Measurements from ENCODE around the gene LTO1. TPM values are rescaled to one million over a fixed set of nuclear protein-coding genes. Genes with fewer than 3 reads are reported as not detected.

Gene LTO1
- polyA plus RNA-seq, 1 donor (not counting 4 experiments of a cell fraction or from before 2014, with no cell fraction given), result 24.3 TPM

DNA sequence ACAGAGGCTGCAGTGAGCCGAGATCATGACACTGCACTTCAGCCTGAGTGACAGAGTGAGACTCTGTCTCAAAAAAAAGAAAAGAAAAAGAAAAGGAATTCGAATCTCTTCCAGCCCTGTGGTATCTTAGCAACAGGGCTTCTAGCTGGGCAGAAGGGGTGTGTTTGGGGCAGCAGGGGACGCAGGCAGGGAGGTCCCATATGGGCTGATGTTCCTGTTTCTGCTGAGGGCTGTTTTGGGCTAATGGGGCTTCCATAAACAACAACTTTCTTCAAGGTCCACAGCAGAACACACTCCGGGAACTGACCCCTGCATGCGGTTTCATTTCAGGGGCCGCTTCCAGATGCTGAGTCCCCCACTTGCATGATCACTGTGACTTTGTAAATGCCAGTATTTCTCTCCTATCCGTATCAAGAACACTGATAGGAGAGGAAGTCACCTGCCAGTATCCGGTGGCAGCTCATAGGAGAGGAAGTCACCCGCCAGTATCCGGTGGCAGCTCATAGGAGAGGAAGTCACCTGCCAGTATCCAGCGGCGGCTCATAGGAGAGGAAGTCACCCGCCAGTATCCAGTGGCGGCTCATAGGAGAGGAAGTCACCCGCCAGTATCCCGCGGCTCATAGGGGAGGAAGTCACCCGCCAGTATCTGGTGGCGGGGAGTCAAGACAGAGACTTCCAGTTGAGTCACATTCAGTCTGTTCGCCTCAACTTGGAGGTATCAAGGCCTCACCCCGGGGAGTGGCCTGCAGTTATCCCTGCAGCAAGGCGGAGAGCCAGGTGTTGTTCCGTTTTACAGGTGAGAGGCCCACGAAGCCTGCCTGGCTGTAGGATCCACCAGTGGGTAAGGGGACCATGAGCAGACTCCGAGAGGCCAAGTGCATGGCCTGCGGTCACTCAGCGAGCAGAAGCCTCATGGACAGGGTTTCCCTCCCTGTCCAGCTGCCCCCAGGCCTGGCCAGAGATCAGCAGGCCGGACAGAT is 37.0 kb upstream of the LTO1 start:
- Histone ChIP-seq H3K4me1 (ENCODE audit: control insufficient read depth, extremely low read depth, insufficient read depth, low read length) (peaks cover 7% of the 10 kb centered on the region), H3K36me3 (ENCODE audit: control insufficient read depth in 2 of 2, extremely low read depth in 1 of 2, insufficient read depth in 2 of 2, low read length in 2 of 2) (no peaks in the 10 kb centered on the region), H2AFZ (ENCODE audit: control insufficient read depth, low read length) (no peak overlapping the region), H3K4me2 (ENCODE audit: control insufficient read depth, extremely low read depth, insufficient read depth, low read depth, low read length) (no peak overlapping the region), H4K20me1 (ENCODE audit: control insufficient read depth, extremely low read depth, insufficient read depth, low read length) (no peaks in the 10 kb centered on the region), H3K27ac (ENCODE audit: control insufficient read depth, insufficient read depth, low read length) (no peak overlapping the region), H3K27me3 (ENCODE audit: control insufficient read depth, extremely low read depth, insufficient read depth, low read length) (peaks cover 5% of the 10 kb centered on the region), H3K79me2 (ENCODE audit: control insufficient read depth, insufficient read depth, low read length) (no peaks in the 10 kb centered on the region), H3K9me1 (ENCODE audit: control insufficient read depth, extremely low read depth, insufficient read depth, low read length) (no peaks in the 10 kb centered on the region), H3K4me3 (ENCODE audit: control insufficient read depth in 2 of 3, extremely low read depth in 1 of 3, insufficient read depth in 2 of 3, low read depth in 1 of 3, low read length in 3 of 3) (no peak overlapping the region), H3K9ac (ENCODE audit: control insufficient read depth, extremely low read depth, insufficient read depth, low read length) (no peak overlapping the region), H3K9me3 (ENCODE audit: control insufficient read depth, low read depth, low read length) (no peaks in the 10 kb centered on the region)
- TF ChIP-seq CTCF (optimal IDR thresholded peaks at IDR 0.05 in 1 of 3, IDR thresholded peaks at IDR 0.05 in 1 of 3, conservative IDR thresholded peaks at IDR 0.05 in 1 of 3; ENCODE audit: extremely low read depth in 1 of 3, insufficient read depth in 2 of 3, low read length in 3 of 3) (no peak), EZH2 (IDR thresholded peaks at IDR 0.05; ENCODE audit: low read length) (no peak)
- DNase-seq (ENCODE audit: low read depth, low spot score) (no peak), FAIRE-seq (no peak)
- dilution Hi-C loops (cut with MboI; ENCODE audit: extremely low pct_ligation_motif_present, low sequenced_read_pairs), result no loop called here

- Histone ChIP-seq H3K9me3 (ENCODE audit: control insufficient read depth, low read depth, low read length) (no peaks in the 10 kb centered on the region), H3K4me1 (ENCODE audit: control insufficient read depth, extremely low read depth, insufficient read depth, low read length) (peaks cover 15% of the 10 kb centered on the region), H3K79me2 (ENCODE audit: control insufficient read depth, insufficient read depth, low read length) (no peaks in the 10 kb centered on the region), H3K4me2 (ENCODE audit: control insufficient read depth, extremely low read depth, insufficient read depth, low read depth, low read length) (no peak overlapping the region), H2AFZ (ENCODE audit: control insufficient read depth, low read length) (no peak overlapping the region), H3K4me3 (ENCODE audit: control insufficient read depth in 2 of 3, extremely low read depth in 1 of 3, insufficient read depth in 2 of 3, low read depth in 1 of 3, low read length in 3 of 3) (no peak overlapping the region), H3K9me1 (ENCODE audit: control insufficient read depth, extremely low read depth, insufficient read depth, low read length) (no peaks in the 10 kb centered on the region), H3K36me3 (ENCODE audit: control insufficient read depth in 2 of 2, extremely low read depth in 1 of 2, insufficient read depth in 2 of 2, low read length in 2 of 2) (no peaks in the 10 kb centered on the region), H3K27me3 (ENCODE audit: control insufficient read depth, extremely low read depth, insufficient read depth, low read length) (peaks cover 10% of the 10 kb centered on the region), H3K27ac (ENCODE audit: control insufficient read depth, insufficient read depth, low read length) (no peak overlapping the region), H4K20me1 (ENCODE audit: control insufficient read depth, extremely low read depth, insufficient read depth, low read length) (no peaks in the 10 kb centered on the region), H3K9ac (ENCODE audit: control insufficient read depth, extremely low read depth, insufficient read depth, low read length) (no peak overlapping the region)
- dilution Hi-C loops (cut with MboI; ENCODE audit: extremely low pct_ligation_motif_present, low sequenced_read_pairs), result no loop called here
- FAIRE-seq, result no peak
- no peak for DNase-seq (ENCODE audit: low read depth, low spot score)
- TF ChIP-seq CTCF (optimal IDR thresholded peaks at IDR 0.05 in 1 of 3, IDR thresholded peaks at IDR 0.05 in 1 of 3, conservative IDR thresholded peaks at IDR 0.05 in 1 of 3; ENCODE audit: extremely low read depth in 1 of 3, insufficient read depth in 2 of 3, low read length in 3 of 3) (no peak), EZH2 (IDR thresholded peaks at IDR 0.05; ENCODE audit: low read length) (no peak)
These were observed 33.7 kb upstream of the LTO1 start for GRCh38 chr11:69708736-69709401.

Data from keratinocyte (primary cell).